Adrenal gland (tissue), 5 donors: ENCODE data around the gene HECW1.

Experiments
- POLR2A ChIP-seq, 2 donors: fragments of 450-650 bp; IDR thresholded peaks; one replicate each; pipeline ENCODE4 v1.6.1; 2017; ENCODE audit warnings: antibody characterized with exemption in 2 of 2, mild to moderate bottlenecking in 2 of 2, moderate library complexity in 1 of 2
- TF ChIP-seq, protein P1 (sequence below), 6 experiments: fragments of 450-650 bp in 4 of 6; fragments of 200-600 bp in 2 of 6; sonication (generic) in 1 of 6; IDR thresholded peaks; 1 replicate in 5 of 6; 2 replicates in 1 of 6; pipeline versions ENCODE4 v1.5.1 to v1.8.0; 2016 to 2021; ENCODE audit warnings: antibody characterized with exemption in 6 of 6, mild to moderate bottlenecking in 2 of 6, moderate library complexity in 1 of 6
- donor health status: DM: no; HTN: no; CAD: no.

DNA sequence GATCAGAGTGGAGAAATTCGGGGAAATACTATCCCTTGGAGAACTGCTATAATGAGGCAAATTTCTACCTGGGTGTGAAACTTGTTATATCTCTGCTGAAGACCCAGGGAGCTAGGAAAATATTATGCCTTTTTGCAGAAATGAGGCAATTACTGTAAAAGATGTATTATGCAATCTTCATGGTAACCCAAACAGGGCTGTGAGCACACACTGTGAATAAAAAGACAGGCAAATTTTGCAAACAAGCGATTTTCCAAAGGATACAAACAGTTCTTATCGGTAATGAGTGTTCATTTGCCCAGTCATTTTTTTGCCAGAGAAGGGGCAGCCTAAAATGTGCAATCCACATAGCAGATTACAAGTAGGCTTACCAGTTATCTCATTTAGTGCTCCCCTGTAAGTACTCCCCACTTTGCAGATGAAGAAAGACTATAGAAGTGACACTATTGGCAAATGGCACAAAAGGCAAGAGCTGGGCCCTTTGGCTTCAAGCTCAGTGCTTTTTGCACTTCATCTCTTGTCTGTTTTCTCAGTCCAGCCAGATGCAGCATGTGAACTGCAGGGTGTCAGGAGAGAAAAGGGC lies 205.8 kb downstream of the HECW1 start:
- TF ChIP-seq, protein P1, sequence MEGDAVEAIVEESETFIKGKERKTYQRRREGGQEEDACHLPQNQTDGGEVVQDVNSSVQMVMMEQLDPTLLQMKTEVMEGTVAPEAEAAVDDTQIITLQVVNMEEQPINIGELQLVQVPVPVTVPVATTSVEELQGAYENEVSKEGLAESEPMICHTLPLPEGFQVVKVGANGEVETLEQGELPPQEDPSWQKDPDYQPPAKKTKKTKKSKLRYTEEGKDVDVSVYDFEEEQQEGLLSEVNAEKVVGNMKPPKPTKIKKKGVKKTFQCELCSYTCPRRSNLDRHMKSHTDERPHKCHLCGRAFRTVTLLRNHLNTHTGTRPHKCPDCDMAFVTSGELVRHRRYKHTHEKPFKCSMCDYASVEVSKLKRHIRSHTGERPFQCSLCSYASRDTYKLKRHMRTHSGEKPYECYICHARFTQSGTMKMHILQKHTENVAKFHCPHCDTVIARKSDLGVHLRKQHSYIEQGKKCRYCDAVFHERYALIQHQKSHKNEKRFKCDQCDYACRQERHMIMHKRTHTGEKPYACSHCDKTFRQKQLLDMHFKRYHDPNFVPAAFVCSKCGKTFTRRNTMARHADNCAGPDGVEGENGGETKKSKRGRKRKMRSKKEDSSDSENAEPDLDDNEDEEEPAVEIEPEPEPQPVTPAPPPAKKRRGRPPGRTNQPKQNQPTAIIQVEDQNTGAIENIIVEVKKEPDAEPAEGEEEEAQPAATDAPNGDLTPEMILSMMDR (IDR thresholded peaks at IDR 0.05) = no peak
- TF ChIP-seq POLR2A (IDR thresholded peaks at IDR 0.05) = no peak
